ENCODE results near the gene AGPS.

Gene AGPS

GRCh38 chr2:177589186-177589585 is 196.6 kb downstream of the AGPS start:
- no peak for DNase-seq (ENCODE audit: low spot score)

- no peak for DNase-seq (ENCODE audit: low spot score)
Measured at GRCh38 chr2:177592397-177592796, 199.8 kb downstream of the AGPS start.

GRCh38 chr2:177592945-177593344 is 200.4 kb downstream of the AGPS start:
- no peak for DNase-seq (ENCODE audit: low spot score)

DNA sequence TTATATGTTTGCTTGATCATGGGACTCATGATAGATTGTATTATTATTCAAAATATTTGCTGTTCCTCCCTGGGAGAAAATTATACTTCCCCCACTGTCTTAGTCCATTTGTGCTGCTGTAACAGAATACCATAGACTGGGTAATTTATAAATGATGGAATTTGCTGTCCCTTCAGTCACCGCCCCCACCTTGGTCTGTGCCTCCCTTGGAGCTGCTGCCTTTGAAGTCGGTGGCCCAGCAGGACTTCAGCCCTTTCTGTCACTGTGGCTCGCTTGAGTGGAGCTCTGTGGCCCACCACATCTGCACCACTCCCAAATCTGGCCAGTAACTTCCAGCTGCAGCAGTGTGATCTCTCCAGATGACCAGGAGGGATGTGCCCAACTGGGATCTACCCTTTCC is 200.8 kb downstream of the AGPS start:
- no peak for DNase-seq (ENCODE audit: low spot score)

All from globus pallidus (tissue), 1 donor.